22Rv1 (cell line): ENCODE results near the gene SYCN.

Experiments used
- CTCF ChIP-seq: fragments of 450-650 bp; IDR thresholded peaks from 2 replicates; pipeline ENCODE4 v1.5.1; 2017; ENCODE audit warnings: mild to moderate bottlenecking
- ZFX ChIP-seq: fragments of 450-650 bp; IDR thresholded peaks from 2 replicates; pipeline ENCODE4 v1.6.1; 2017; ENCODE audit warnings: antibody characterized with exemption, borderline replicate concordance

GRCh38 chr19:39163621-39164020 lies 40.4 kb downstream of the SYCN start:
- TF ChIP-seq CTCF (no peak), ZFX (no peak)
